Measurements from ENCODE around the gene CDK5R1. TPM values are rescaled to one million over a fixed set of nuclear protein-coding genes. Genes with fewer than 3 reads are reported as not detected.

The CDK5R1 gene
- total RNA-seq, 1 donor from 2014 or later, result 8.0 TPM

GRCh38 chr17:32528825-32529224, 42.0 kb downstream of the CDK5R1 start:
- no peak for TF ChIP-seq CTCF (conservative IDR thresholded peaks at IDR 0.05; ENCODE audit: low read depth, low read length)
- DNase-seq (ENCODE audit: low read depth), result no peak
- no peak overlapping the region for H3K4me3 ChIP-seq (ENCODE audit: low read depth, low read length)

- no peak for DNase-seq (ENCODE audit: low read depth)
- no peak for TF ChIP-seq CTCF (conservative IDR thresholded peaks at IDR 0.05; ENCODE audit: low read depth, low read length)
- H3K4me3 ChIP-seq (ENCODE audit: low read depth, low read length), result no peak overlapping the region
Measured at GRCh38 chr17:32529604-32530003, 42.8 kb downstream of the CDK5R1 start.

- no peak for TF ChIP-seq CTCF (conservative IDR thresholded peaks at IDR 0.05; ENCODE audit: low read depth, low read length)
- no peak for DNase-seq (ENCODE audit: low read depth)
Measured at GRCh38 chr17:32533296-32533695, 46.5 kb downstream of the CDK5R1 start.

GRCh38 chr17:32536736-32537643, 50.2 kb downstream of the CDK5R1 start:
- DNase-seq (ENCODE audit: low read depth), result no peak
- TF ChIP-seq CTCF (conservative IDR thresholded peaks at IDR 0.05; ENCODE audit: low read depth, low read length), result no peak
- no peak overlapping the region for H3K4me3 ChIP-seq (ENCODE audit: low read depth, low read length)

More at GRCh38 chr17:32533296-32533695, 46.5 kb downstream of the CDK5R1 start:
- no peak overlapping the region for H3K4me3 ChIP-seq (ENCODE audit: low read depth, low read length)

Other genes with a start within 250 kb of the CDK5R1 start
- under 0.01 TPM in 1 of 2 replicates, not detected in the other for gene RHBDL3, start 221.2 kb upstream of the CDK5R1 start, total RNA-seq
- 15.4 and 22.1 TPM in 2 replicates for gene C17orf75, start 144.8 kb upstream of the CDK5R1 start, total RNA-seq
- 108 and 179 TPM in 2 replicates for gene ZNF207, start 136.8 kb upstream of the CDK5R1 start, total RNA-seq
- 90.3 and 109 TPM in 2 replicates for gene PSMD11, start 42.5 kb upstream of the CDK5R1 start, total RNA-seq

All from epithelial cell of proximal tubule (primary cell).